Hematopoietic multipotent progenitor cell treated with erythropoietin and hydrocortisone succinate and interleukin-3 and kit ligand, for 17 days (in vitro differentiated cells): Measurements from ENCODE around the gene CBX2.

Source experiments
- DNase-seq: peaks from one replicate; pipeline ENCODE4 v3.0.0-alpha.2; 2015; ENCODE audit warnings: low spot score

Gene CBX2

DNA sequence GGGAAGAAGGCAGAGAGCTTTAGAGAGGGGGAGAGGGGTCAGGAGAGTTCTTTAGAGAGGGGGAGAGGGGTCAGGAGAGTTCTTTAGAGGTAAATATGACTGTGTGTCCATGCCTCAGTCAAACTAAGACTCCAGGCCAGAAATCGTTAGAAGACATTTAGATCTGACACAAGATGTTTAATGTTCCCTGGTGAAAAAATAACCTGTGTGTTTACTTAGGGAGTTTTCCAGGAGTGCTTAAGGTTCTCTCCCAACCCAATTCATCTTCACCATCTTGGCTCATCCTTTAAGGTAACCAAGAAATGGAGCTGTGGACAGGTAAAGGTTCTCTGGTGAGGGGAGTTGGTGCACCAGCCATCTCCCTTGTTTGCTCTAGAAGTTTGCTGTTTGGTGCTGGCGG lies 51.5 kb downstream of the CBX2 start:
- DNase-seq, result no peak

DNA sequence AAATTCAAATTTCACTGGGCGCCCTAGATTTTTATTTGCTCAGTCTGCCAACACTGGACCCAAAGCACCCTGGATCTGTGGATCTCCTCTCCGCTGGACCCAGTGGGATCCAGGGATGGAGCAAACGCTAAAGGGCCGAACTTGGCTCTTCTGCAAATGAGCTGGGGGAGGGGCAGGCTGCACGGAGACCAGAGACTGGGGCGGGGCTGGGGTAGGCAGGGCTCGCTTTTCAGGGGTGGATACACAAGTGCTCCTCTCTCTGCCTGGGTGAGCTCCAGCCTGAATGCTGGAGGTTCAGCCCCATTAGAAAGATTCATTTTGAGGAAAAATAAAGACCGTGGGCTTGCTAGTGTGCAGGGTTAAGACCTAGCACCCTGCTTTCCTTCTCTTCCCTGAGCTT lies 52.4 kb downstream of the CBX2 start:
- no peak for DNase-seq

DNA sequence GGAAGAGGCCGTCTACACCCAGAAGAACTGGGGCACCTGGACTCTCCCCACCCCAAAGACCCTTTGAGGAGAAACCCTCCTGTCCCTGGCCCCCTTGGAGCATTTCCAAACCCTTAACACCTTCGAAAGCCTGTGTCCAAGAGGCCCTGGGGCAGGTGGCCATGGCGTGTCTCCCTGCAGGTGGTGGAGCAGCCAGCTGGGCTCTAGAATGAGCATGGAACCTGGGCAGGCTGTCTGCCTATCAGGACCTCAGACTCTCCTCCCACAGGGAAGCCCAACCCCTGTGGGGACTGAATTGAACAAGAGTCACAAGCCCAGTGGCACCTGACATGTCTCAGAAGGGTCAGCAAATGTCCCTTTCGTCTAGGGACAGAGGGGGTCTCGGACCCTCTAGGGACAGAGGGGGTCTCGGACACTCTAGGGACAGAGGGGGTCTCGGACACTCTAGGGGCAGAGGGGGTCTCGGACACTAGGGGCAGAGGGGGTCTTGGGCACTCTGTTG lies 52.9 kb downstream of the CBX2 start:
- DNase-seq, result no peak

DNA sequence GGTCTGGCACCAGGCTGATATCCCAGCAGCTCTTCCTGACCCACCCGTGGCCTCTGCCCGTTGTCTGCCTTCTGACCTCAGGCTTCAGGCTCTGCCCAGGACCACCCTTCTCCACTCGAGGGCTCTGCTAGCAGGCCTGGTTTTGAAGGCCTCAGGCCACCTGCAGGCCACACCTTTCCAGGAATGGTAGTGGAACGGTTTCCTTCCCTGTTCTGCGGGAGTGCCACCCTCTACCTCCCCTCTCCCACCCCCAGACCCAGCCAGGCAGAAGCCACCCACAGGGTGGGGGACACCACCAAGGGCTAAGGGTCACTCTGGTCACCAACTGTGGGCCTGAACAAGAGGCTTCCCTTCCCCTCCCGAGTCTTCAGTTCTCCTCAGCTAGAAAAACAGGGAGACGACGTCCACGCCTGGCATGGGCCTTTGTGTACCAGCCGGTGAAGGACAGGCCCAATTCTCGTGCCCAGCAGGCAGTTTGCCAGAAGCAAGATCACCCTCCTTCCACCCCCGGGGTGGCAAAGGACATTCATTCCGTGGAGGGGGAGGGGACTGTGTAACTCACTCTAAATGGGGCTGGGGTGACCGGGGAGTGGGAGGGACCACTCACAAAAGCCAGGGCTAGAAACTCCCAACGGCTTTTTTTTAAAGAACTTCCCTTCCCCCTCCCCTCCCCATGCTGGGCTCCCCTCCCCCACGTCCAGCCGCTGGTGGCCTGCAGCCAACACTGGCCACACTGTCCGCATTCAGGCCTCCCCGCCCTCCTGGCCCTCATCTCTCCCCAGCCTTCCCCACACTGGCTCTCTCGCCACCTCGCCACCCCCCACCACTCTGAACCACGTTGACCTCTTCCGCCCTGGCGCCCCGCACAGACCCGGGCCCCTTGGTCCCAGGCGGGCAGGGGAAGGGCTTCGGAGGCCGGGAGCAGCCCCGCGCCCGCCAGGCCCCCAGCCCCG lies 53.6 kb downstream of the CBX2 start:
- DNase-seq, result no peak

- DNase-seq, result no peak
Observed at GRCh38 chr17:79832218-79833109, 54.5 kb downstream of the CBX2 start.

DNA sequence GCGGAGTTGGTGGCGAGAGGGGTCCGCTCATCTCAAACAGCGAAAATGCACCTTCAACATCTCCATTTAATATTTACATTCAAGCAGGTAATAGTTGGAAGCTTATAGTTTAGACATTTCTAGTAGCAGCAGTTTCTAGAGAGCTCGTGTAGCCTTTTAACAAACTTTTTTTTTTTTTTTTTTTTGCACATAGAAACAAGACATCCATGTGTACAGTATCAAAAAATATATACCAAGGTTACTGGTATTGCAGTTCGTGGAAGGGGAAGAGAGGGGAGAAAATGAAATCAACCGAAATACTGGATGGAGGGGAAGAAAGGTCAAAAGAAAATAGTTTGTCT lies 55.1 kb downstream of the CBX2 start:
- DNase-seq, result no peak

- no peak for DNase-seq
Observed at GRCh38 chr17:79833744-79834564, 56.0 kb downstream of the CBX2 start.

- DNase-seq, result peak; percentile 42
Observed at GRCh38 chr17:79834565-79835469, 56.9 kb downstream of the CBX2 start.

DNA sequence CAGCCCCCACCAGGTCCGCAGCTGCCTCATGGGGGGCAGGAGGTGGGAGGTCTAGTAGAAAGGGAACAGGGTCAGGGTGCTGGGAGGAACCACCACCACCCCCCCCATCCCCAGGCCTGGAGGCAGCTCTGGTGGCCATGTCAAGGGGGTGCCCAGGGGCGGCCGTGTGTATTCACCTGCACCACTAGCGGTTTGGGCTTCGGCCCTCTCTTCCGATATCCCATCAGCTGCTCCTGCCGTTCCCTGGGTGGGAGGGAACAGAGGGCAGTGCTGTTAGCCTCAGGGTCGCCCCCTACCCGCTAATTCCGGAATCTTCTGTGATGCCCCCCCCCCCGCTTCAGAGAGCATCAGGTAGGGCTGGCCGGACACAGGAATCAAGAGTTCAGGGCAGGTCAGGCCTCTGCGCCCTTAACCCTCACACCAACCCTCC lies 57.5 kb downstream of the CBX2 start:
- DNase-seq, result no peak

GRCh38 chr17:79835953-79836509 lies 58.1 kb downstream of the CBX2 start:
- DNase-seq, result no peak

GRCh38 chr17:79836510-79836971 lies 58.6 kb downstream of the CBX2 start:
- no peak for DNase-seq

- DNase-seq, result peak; percentile 38
Observed at GRCh38 chr17:79836972-79837887, 59.3 kb downstream of the CBX2 start.
